Left ventricle myocardium inferior (tissue), 1 donor: ENCODE data around the gene KLHL30. TPM values are rescaled to one million over a fixed set of nuclear protein-coding genes. Genes with fewer than 3 reads are reported as not detected.

Experiments used
- DNase-seq: peaks from one replicate; pipeline ENCODE4 v3.0.0-alpha.2; 2020
- H3K27ac ChIP-seq: fragments of 200-600 bp; replicated peaks from 2 replicates; pipeline ENCODE4 v1.8.0; 2021
- H3K27me3 ChIP-seq: fragments of 200-600 bp; 2 replicates; pipeline ENCODE4 v1.8.0; 2021; ENCODE audit warnings: low read depth
- H3K36me3 ChIP-seq: fragments of 200-600 bp; 2 replicates; pipeline ENCODE4 v1.8.0; 2021
- H3K4me1 ChIP-seq: fragments of 200-600 bp; 2 replicates; pipeline ENCODE4 v1.8.0; 2021
- H3K4me3 ChIP-seq: fragments of 200-600 bp; 2 replicates; pipeline ENCODE4 v1.8.0; 2021; ENCODE audit warnings: mild to moderate bottlenecking, moderate library complexity
- H3K9me3 ChIP-seq: fragments of 200-600 bp; replicated peaks from 2 replicates; pipeline ENCODE4 v1.8.0; 2021
- intact Hi-C: fragments of 100-400 bp; cut with micrococcal nuclease; formaldehyde crosslinking; loops from one replicate; pipeline ENCODE4 v1.11.0; 2022
- total RNA-seq: library from RNA; stranded (reverse); fragmentation: NEBNext Ultra II Directional; extraction: Animal tissue kit (Norgen Biotek cat#: 25700); gene quantifications from one replicate; pipeline ENCODE4 v1.2.1, GENCODE V29; 2021
- TF ChIP-seq, protein P1 (sequence below): fragments of 200-600 bp; IDR thresholded peaks from 2 replicates; pipeline ENCODE4 v1.8.0; 2021; ENCODE audit warnings: antibody characterized with exemption, mild to moderate bottlenecking, borderline replicate concordance
- donor health status: DM: no; HTN: yes; CAD: no; lungs with severe emphysema.

Gene KLHL30
- total RNA-seq, 1 donor from 2014 or later = 17.3 TPM

DNA sequence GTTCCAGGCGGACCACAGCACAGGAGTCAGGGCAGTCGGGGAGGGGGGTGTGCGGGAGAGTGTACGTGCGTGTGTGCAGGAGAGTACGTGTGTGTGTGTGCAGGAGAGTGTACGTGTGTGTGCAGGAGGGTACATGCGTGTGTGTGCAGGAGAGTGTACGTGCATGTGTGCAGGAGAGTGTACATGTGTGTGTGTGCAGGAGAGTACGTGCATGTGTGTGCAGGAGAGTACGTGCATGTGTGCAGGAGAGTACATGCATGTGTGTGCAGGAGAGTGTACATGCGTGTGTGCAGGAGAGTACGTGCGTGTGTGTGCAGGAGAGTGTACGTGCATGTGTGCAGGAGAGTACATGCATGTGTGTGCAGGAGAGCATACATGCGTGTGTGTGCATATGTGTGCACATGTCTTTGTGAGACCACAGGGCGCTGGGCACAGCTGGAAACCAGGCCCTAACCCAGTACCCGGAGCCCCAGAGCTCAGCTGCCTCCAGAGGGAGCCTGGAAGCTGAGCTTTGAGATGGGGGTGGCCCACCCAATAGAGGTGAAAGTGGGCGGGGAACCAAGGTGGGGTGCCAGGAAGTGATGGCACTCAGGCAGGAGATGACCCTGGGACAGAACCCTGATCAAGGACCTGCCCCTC lies 13.9 kb upstream of the KLHL30 start:
- H3K36me3 ChIP-seq = no peaks in the 10 kb centered on the region
- TF ChIP-seq, protein P1, sequence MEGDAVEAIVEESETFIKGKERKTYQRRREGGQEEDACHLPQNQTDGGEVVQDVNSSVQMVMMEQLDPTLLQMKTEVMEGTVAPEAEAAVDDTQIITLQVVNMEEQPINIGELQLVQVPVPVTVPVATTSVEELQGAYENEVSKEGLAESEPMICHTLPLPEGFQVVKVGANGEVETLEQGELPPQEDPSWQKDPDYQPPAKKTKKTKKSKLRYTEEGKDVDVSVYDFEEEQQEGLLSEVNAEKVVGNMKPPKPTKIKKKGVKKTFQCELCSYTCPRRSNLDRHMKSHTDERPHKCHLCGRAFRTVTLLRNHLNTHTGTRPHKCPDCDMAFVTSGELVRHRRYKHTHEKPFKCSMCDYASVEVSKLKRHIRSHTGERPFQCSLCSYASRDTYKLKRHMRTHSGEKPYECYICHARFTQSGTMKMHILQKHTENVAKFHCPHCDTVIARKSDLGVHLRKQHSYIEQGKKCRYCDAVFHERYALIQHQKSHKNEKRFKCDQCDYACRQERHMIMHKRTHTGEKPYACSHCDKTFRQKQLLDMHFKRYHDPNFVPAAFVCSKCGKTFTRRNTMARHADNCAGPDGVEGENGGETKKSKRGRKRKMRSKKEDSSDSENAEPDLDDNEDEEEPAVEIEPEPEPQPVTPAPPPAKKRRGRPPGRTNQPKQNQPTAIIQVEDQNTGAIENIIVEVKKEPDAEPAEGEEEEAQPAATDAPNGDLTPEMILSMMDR = no peak
- intact Hi-C loops = no loop called here
- DNase-seq = no peak
- no peak overlapping the region for H3K4me3 ChIP-seq
- H3K4me1 ChIP-seq = peaks cover 11% of the 10 kb centered on the region
- no peak overlapping the region for H3K27ac ChIP-seq
- peaks cover 40% of the 10 kb centered on the region for H3K27me3 ChIP-seq
- no peaks in the 10 kb centered on the region for H3K9me3 ChIP-seq

DNA sequence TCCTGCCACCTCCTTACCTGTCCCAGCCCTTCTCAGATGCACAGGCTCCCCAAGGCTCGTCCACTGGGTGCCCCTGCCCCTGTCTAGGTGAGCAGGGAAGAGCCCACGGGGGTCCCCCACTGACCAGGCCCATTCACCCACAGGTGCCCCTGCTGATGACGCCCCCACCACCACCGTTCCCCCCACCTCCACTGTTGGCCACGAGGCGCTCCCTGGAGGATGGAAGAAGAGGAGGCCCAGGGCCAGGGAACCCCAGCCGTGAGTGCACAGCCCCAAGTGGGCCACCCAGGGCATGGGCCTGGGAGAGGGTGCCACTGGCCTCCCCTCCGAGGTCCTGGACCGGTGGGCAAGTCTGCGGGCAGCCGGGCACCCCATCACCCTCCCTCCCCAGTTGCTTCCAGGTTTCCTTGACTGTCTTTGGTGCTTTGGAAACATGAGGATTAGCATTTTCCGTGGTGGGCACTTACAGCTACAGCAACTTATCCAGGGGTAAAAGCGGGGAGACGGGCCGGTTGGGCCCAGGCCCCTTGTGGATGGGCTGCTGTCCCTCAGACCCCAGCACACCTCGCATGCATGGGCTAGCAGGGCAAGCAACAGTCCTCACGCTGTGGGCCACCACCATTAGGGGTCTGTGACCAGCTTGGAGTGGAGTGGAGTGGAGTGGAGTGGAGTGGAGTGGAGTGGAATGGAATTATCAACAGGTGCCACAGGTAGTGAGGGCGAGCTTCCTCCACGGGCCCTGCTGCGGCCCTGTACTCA lies 13.2 kb upstream of the KLHL30 start:
- TF ChIP-seq, protein P1 = no peak
- intact Hi-C loops = no loop called here
- Histone ChIP-seq H3K4me3 (no peak overlapping the region), H3K27me3 (peaks cover 36% of the 10 kb centered on the region), H3K9me3 (no peaks in the 10 kb centered on the region), H3K36me3 (no peaks in the 10 kb centered on the region), H3K4me1 (peaks cover 5% of the 10 kb centered on the region), H3K27ac (no peak overlapping the region)
- DNase-seq = no peak

DNA sequence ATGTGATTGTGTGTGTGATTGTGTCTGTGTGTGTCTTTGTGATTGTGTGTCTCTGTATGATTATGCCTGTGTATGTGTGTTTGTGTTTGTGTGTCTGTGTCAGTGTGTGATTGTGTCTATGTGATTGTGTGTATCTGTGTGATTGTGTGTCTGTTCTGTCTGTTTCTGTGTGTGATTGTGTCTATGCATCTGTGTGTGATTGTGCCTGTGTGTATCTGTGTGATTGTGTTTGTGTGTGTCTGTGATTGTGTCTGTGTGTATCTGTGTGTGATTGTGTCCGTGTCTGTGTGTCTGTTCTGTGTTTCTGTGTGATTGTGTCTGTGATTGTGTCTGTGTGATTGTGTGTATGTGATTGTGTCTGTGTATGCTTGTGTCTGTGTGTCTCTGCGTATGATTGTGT lies 12.1 kb upstream of the KLHL30 start:
- intact Hi-C loops = no loop called here
- H3K36me3 ChIP-seq = no peaks in the 10 kb centered on the region
- DNase-seq = no peak
- H3K27ac ChIP-seq = no peak overlapping the region
- H3K9me3 ChIP-seq = no peaks in the 10 kb centered on the region
- H3K27me3 ChIP-seq = peaks cover 26% of the 10 kb centered on the region
- H3K4me1 ChIP-seq = no peaks in the 10 kb centered on the region
- TF ChIP-seq, protein P1 = no peak
- H3K4me3 ChIP-seq = no peak overlapping the region

DNA sequence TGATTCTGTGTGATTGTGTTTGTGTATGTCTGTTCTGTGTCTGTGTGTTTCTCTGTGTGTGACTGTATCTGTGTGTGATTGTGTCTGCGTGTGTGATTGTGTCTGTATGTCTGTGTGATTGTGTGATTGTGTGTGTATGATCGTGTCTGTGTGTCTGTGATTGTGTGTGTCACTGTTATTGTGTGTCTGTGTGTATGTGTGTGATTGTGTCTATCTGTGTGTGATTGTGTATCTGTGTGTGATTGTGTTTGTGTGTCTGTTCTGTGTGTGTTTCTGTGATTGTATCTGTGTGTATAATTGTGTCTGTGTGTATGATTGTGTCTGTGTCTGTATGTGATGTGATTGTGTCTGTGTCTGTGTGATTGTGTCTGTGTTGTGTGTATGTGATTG lies 11.7 kb upstream of the KLHL30 start:
- peaks cover 22% of the 10 kb centered on the region for H3K27me3 ChIP-seq
- TF ChIP-seq, protein P1 = no peak
- no peaks in the 10 kb centered on the region for H3K4me1 ChIP-seq
- no peak for DNase-seq
- no peak overlapping the region for H3K4me3 ChIP-seq
- H3K27ac ChIP-seq = no peak overlapping the region
- no peaks in the 10 kb centered on the region for H3K9me3 ChIP-seq
- intact Hi-C loops = no loop called here
- H3K36me3 ChIP-seq = no peaks in the 10 kb centered on the region

DNA sequence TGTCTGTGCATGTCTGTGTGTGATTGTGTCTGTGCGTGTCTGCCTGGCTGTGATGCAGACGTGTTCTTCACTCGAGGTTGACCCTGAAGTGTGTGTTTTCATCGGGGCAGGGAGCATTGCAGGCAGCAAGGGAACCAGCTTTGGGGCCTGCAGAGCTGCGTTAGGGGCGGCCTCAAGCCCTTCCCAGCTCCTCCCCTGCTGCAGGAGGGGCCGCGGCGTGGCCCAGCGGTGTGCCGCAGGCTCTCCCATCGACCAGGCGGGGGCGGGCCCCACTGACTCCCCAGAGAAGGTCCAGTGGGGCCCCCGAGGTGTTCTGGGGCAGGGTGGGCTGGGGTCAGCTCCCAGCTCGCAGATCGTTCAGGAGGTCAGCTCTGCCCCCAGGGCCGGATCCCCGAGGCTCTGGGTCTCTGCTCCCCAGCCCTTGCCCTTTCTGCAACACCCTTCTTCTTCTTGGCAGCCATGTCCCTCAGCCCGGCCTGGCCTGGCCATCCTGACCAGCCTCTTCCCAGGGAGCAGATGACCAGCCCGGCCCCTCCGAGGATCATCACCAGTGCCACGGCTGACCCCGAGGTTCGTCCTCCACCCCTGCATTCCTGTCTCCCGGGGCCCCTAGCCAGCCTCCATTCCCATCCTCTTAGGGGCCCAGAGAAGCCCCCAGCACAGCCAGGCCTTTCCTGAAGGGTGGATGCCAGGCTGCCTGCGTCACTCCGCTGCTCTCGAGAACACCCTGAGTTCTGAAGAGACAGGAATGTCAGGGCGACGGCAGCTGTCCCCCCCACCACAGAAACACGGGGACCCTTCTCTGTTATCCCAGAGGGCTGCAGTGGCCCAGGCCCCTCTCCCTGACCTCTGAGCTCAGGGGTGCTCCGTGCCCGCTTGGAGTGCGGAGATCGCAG lies 11.1 kb upstream of the KLHL30 start:
- Histone ChIP-seq H3K4me3 (no peak overlapping the region), H3K27ac (no peak overlapping the region), H3K27me3 (peaks cover 22% of the 10 kb centered on the region), H3K9me3 (no peaks in the 10 kb centered on the region), H3K36me3 (no peaks in the 10 kb centered on the region), H3K4me1 (no peaks in the 10 kb centered on the region)
- intact Hi-C loops = no loop called here
- DNase-seq = no peak
- TF ChIP-seq, protein P1 = no peak
